GM12873 (cell line): ENCODE results near the gene AGO3.

ENCODE experiments used
- TF ChIP-seq, protein P1 (sequence below): IDR thresholded peaks from 2 replicates; pipeline ENCODE4 v1.5.1; 2012; ENCODE audit warnings: low read depth, mild to moderate bottlenecking, moderate library complexity, low read length, control low read depth; ENCODE audit not compliant: insufficient read depth; ENCODE audit errors: missing control alignments

AGO3 gene

DNA sequence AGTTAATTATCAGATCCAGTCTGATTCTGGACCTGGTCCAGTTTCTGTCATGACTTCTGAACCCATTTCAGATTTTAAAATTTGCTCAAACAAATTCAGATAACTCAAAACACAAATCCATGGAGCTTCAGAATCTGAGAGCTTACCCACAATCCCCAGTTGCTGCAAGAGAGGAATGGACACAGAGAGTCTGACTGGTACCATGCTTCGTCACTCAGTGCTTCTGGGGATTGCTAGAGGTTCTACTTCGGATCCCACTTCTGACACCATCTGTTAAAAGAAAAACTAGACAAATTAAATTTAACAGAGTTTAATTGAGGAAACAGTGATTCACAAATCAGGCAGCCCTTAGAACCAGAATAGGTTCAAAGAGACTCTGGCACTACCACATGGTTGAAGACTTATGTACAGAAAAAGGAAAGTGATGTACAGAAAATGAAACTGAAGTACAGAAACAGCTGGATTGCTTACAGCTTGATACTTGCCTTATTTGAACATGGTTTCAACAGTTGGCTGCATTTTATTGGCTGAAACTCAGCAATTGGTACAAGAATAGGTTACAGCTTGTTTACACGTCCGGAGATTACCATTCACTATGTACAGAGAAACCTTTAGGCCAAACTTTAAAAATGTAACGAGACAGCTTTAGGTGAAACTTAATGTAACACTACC lies 92.3 kb downstream of the AGO3 start:
- TF ChIP-seq, protein P1, sequence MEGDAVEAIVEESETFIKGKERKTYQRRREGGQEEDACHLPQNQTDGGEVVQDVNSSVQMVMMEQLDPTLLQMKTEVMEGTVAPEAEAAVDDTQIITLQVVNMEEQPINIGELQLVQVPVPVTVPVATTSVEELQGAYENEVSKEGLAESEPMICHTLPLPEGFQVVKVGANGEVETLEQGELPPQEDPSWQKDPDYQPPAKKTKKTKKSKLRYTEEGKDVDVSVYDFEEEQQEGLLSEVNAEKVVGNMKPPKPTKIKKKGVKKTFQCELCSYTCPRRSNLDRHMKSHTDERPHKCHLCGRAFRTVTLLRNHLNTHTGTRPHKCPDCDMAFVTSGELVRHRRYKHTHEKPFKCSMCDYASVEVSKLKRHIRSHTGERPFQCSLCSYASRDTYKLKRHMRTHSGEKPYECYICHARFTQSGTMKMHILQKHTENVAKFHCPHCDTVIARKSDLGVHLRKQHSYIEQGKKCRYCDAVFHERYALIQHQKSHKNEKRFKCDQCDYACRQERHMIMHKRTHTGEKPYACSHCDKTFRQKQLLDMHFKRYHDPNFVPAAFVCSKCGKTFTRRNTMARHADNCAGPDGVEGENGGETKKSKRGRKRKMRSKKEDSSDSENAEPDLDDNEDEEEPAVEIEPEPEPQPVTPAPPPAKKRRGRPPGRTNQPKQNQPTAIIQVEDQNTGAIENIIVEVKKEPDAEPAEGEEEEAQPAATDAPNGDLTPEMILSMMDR, result no peak

DNA sequence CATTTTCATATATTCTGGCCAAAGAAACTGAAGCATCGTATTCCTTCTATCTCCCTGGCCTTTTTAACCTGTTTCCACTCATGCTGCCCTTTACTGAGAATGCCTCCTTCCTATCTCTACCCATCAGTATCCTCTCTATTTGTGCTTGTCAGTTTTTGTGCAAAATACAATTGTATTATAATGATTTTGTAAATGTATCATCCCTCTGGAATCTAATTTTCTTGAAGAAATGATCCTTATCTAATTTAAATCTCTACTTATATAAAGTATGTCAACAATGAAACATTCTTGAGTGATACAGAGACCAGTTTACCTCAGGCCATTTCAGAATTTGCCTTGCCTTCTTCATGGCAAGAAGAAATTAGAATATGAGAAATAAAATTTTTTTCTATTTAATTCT lies 93.9 kb downstream of the AGO3 start:
- TF ChIP-seq, protein P1, result no peak

DNA sequence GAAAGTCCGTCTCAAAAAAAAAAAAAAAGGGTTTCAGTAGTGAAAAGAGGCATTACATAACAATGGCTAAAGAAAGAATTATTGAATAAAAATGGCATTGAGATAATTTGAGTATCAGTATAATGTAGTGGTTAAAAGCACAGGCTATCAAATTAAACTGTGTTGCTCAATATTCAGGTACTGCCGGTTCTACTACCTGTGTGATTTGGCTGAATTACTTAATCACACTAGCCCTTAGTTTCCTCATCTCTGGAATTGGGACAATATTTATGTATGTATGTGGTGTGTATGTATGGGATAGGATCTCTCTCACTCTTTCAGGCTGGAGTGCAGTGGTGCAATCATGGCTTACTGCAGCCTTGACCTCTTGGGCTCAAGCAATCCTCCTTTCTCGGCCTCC lies 96.9 kb downstream of the AGO3 start:
- TF ChIP-seq, protein P1, result no peak

DNA sequence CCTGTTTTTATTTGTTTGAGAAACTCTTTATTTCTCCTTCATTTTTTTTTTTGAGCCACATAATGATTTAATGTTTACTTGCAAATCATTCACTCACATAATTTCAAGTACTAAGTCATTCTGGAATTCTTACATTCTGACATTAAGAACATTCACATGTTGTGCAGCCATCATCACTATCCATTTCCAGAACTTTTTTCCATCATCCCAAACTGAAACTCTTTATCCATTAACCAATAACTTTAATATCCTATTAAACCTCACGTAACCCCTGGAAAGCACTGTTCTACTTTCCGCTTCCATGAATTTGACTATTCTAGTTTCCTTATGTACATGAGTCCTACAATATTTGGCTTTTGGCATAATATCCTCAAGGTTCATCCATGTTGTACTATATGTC lies 100.5 kb downstream of the AGO3 start:
- TF ChIP-seq, protein P1, result no peak

DNA sequence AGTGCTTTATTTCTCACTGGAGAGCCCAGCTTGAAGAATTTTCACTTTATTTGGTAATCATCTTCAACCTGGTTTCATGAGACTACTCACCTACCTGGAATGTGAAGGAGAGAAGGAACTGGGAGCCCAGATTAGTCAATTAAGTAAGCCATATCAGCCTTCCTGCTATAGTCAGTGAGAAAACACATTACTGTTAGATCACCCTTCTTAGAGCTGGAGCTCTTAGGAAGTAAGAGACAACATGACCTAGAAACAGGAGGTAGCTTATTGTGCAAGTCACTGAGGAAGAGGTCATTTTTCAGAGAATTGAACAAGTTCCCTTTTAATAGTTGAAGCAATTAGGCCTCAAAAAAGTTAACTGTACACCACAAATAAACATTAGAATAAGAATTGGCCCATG lies 103.8 kb downstream of the AGO3 start:
- TF ChIP-seq, protein P1, result no peak

DNA sequence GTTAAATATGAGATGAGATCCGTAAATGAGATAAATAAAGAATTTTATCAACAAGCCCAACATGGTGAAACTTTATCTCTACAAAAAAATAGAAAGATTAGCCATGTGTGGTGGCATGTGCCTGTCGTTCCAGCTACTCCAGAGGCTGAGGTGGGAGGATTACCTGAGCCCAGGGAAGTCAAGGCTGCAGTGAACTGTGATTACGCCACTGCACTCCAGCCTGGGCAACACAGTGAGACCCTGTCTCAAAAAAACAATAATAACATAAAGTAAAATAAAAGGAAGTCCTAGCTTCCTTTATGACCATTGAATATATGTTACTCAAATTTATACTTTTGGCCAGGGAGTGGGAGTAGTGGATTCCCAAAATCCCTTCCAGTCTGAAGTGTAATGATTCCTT lies 104.2 kb downstream of the AGO3 start:
- TF ChIP-seq, protein P1, result no peak

DNA sequence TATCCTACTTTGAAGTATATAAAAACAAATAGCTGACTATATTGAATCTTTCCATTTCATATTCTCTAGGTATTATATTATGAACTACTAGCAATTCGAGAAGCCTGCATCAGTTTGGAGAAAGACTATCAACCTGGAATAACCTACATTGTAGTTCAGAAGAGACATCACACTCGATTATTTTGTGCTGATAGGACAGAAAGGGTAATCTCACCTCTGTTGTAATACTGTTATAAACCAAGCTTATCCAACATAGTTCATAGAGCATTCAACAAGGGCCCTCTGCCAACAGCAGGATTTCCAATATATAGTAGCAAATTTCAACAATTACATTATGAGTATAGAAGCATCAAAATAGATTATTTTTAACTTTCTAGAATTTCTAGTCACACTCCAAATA lies 109.3 kb downstream of the AGO3 start:
- TF ChIP-seq, protein P1, result no peak
